Measurements from ENCODE around the gene SLC2A1. TPM values are rescaled to one million over a fixed set of nuclear protein-coding genes. Genes with fewer than 3 reads are reported as not detected.

The SLC2A1 gene
- total RNA-seq, 4 donors from 2014 or later, result 488 to 2,308 (median 910) TPM

- H3K4me3 ChIP-seq (ENCODE audit: low read depth, poor library complexity, severe bottlenecking), result no peak overlapping the region
- TF ChIP-seq POLR2A (IDR thresholded peaks at IDR 0.05) (no peak), CTCF (IDR thresholded peaks at IDR 0.05) (no peak)
- WGBS, 2 donors, result 44 to 45% methylated on average over 3 of the region's 3 CpGs
- intact Hi-C loops (cut with DNase I; ENCODE audit: low total_unique reads), result no loop called here
- DNase-seq (ENCODE audit: low spot score in 2 of 2), result no peak
Observed at GRCh38 chr1:42956739-42957138, 1.9 kb downstream of the SLC2A1 start.

- TF ChIP-seq CTCF (IDR thresholded peaks at IDR 0.05), result no peak
- no peak for TF ChIP-seq POLR2A (IDR thresholded peaks at IDR 0.05)
- intact Hi-C loops (cut with DNase I; ENCODE audit: low total_unique reads), result no loop called here
- H3K4me3 ChIP-seq (ENCODE audit: low read depth, poor library complexity, severe bottlenecking), result no peak overlapping the region
- DNase-seq (ENCODE audit: low spot score in 2 of 2), result no peak
- 52 to 53% methylated on average over 16 of the region's 16 CpGs for WGBS, 2 donors
Observed at GRCh38 chr1:42955311-42956063, 3.2 kb downstream of the SLC2A1 start.

- H3K4me3 ChIP-seq (ENCODE audit: low read depth, poor library complexity, severe bottlenecking), result no peak overlapping the region
- no peak for TF ChIP-seq CTCF (IDR thresholded peaks at IDR 0.05)
- no peak for TF ChIP-seq POLR2A (IDR thresholded peaks at IDR 0.05)
- 65 to 66% methylated on average over 9 to 12 of the region's 13 CpGs for whole genome bisulfite sequencing, 2 donors
- intact Hi-C loops (cut with DNase I; ENCODE audit: low total_unique reads), result no loop called here
- no peak for DNase-seq (ENCODE audit: low spot score in 2 of 2)
Observed at GRCh38 chr1:42953182-42954180, 5.2 kb downstream of the SLC2A1 start.

GRCh38 chr1:42952303-42953001 is 6.2 kb downstream of the SLC2A1 start:
- DNase-seq (ENCODE audit: low spot score in 2 of 2), result no peak
- no peak overlapping the region for H3K4me3 ChIP-seq (ENCODE audit: low read depth, poor library complexity, severe bottlenecking)
- no peak for TF ChIP-seq POLR2A (IDR thresholded peaks at IDR 0.05)
- TF ChIP-seq CTCF (IDR thresholded peaks at IDR 0.05), result no peak
- WGBS, 2 donors, result 51 to 75% methylated on average over 8 to 9 of the region's 11 CpGs
- intact Hi-C loops (cut with DNase I; ENCODE audit: low total_unique reads), result no loop called here

- no peak for TF ChIP-seq CTCF (IDR thresholded peaks at IDR 0.05)
- TF ChIP-seq POLR2A (IDR thresholded peaks at IDR 0.05), result no peak
- no peak overlapping the region for H3K4me3 ChIP-seq (ENCODE audit: low read depth, poor library complexity, severe bottlenecking)
- intact Hi-C loops (cut with DNase I; ENCODE audit: low total_unique reads), result no loop called here
- no peak for DNase-seq (ENCODE audit: low spot score in 2 of 2)
- WGBS, 2 donors, result 73 to 78% methylated on average over 1 of the region's 1 CpG
Observed at GRCh38 chr1:42951588-42951987, 7.1 kb downstream of the SLC2A1 start.

All from lower leg skin (tissue), 4 donors.